ENCODE measurements around the gene C6orf132. TPM values are rescaled to one million over a fixed set of nuclear protein-coding genes. Genes with fewer than 3 reads are reported as not detected.

C6orf132 gene
- total RNA-seq, 1 donor from 2014 or later = not detected

- DNase-seq (ENCODE audit: low read depth, low spot score) = no peak
Measured at GRCh38 chr6:42135722-42136121, 6.7 kb downstream of the C6orf132 start.

GRCh38 chr6:42135161-42135560, 7.3 kb downstream of the C6orf132 start:
- no peak for DNase-seq (ENCODE audit: low read depth, low spot score)

DNA sequence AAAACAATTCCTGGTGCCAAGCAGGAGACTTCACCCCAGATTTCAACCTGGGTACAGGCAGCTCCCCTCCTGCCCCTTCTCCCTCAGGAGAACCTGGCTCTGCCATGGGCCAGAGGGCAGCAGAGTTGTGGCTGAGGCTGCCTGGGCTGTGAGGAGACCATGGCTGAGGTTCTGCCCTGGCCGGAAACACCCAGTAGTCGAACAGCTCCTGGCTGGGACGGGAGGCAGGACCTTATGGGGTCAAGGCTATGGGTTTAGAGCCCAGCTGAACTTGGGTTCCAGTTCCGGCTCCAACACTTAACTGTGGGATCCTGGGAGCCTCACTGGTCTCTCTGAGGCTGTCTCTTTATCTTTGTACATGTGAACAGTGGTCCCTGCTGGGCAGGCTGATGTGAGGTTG, 8.5 kb downstream of the C6orf132 start:
- no peak for DNase-seq (ENCODE audit: low read depth, low spot score)

DNA sequence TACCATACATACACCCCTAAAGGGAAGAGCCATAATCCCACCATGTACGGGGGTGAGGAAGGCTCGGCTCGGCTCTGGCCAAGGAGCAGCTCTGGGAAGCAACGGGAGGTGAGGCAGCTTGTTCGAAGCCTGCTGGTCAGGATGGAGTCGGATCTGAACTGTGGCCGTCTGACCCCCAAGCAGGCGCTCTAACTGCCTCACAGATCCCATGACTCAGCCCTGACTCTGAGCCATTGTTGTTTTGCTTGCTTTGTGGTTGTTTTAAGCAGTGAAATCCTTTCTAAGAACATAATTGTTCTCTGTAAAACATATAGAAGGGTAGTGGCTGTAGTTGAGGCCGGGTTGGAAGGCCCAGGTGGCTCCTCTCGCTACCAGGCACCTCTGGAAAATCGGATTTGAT, 10.9 kb downstream of the C6orf132 start:
- DNase-seq (ENCODE audit: low read depth, low spot score) = peak; percentile 19

DNA sequence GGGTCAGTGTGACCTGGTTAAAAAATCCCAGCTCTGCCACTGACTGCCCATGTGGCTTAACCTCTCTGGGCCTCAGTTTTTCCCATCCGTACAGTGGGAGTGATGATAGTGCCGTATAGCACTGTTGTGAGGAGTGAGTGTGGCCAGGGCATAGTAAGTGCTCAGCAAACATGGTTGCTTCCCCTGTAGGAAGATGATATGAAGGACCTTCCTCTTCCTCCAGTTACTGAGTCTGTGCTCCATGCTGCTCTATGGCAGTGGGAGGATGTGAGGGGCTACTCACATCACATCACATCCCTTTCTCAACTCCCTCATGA, 13.1 kb downstream of the C6orf132 start:
- no peak for DNase-seq (ENCODE audit: low read depth, low spot score)

- no peak for DNase-seq (ENCODE audit: low read depth, low spot score)
Measured at GRCh38 chr6:42128460-42129359, 13.7 kb downstream of the C6orf132 start.

- no peak for DNase-seq (ENCODE audit: low read depth, low spot score)
Measured at GRCh38 chr6:42125663-42126062, 16.8 kb downstream of the C6orf132 start.

GRCh38 chr6:42125231-42125630, 17.2 kb downstream of the C6orf132 start:
- DNase-seq (ENCODE audit: low read depth, low spot score) = no peak

GRCh38 chr6:42124223-42124836, 18.1 kb downstream of the C6orf132 start:
- DNase-seq (ENCODE audit: low read depth, low spot score) = no peak

DNA sequence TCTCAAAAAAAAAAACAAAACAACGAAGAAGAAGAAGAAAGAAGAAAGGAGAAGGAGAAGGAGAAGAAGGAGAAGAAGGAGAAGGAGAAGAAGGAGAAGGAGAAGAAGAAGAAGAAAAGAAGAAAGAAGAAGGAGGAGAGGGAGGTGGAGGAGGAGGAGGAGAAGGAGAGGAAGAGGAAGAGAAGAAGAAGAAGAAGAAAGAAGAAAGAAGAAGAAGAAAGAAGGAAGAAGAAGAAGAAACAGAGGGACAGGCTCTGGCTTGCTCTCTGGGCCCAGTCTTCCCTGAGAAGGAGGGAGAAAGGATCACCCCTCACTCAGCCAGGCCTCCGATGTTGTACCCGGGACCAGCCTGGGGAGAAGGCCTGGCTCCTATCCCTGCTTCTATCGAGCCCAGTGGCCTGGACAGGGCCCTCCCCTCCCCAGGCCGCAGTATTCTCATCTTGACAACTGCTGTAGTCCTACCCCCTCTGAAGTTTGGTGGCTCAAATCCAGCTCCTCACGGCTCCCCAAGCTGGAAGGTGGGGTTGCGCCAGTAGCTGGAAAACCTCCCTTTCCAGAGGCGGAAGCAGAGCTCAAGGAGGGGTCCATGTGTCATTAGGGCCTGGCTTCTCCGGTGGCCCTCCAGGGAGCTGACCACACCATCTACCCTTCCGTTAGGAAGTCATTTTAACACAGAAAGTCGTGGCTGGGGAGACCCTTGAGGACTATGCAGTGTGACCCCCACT, 18.9 kb downstream of the C6orf132 start:
- no peak for DNase-seq (ENCODE audit: low read depth, low spot score)

DNA sequence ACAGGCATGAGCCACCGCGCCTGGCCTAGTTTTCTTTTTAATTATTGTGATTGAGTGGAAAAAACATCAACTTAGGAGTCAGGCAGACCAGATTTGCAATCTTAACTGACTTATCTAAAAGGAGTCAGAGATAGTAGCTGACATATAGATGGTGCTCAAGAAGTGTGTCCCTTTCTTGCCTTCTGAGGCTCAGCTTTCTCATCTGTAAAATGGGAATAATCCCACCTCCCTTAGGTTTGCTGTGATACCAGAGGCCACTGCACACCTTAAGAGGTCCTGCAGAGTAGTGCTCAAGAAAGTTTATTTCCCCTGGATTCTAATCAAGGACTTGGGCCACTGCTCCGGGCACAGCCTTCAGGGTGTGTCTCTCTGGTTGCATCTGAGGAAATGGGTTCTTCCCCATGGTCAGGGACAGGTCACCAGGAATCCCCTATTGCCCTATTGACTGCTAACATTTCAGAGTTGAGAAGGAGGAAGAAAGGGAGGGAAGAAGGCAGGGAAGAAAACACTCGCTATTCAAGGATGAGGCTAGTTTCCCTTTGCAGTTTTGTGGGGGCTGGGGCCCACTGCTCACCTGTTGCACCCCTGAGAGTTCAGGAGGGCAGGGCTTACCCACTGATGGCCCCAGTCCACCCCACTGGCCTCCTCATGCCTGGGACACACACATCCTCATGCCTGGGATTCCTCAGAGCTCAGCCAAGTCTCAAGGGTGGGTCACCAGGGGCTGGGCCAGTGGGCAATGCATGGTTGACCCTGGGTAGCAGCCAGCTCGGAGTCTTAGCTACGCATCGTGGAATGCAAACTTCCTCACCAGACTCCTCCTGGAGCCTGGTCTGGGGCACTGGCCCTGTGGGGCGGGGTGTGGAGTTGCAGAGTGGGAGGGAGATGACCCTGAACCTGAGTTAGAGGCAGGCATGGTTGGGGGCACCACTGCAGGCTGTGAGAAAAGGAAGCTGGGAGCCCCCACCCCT, 21.2 kb downstream of the C6orf132 start:
- DNase-seq (ENCODE audit: low read depth, low spot score) = no peak

GRCh38 chr6:42118162-42119001, 24.0 kb downstream of the C6orf132 start:
- DNase-seq (ENCODE audit: low read depth, low spot score) = no peak

GRCh38 chr6:42117843-42118161, 24.6 kb downstream of the C6orf132 start:
- no peak for DNase-seq (ENCODE audit: low read depth, low spot score)

DNA sequence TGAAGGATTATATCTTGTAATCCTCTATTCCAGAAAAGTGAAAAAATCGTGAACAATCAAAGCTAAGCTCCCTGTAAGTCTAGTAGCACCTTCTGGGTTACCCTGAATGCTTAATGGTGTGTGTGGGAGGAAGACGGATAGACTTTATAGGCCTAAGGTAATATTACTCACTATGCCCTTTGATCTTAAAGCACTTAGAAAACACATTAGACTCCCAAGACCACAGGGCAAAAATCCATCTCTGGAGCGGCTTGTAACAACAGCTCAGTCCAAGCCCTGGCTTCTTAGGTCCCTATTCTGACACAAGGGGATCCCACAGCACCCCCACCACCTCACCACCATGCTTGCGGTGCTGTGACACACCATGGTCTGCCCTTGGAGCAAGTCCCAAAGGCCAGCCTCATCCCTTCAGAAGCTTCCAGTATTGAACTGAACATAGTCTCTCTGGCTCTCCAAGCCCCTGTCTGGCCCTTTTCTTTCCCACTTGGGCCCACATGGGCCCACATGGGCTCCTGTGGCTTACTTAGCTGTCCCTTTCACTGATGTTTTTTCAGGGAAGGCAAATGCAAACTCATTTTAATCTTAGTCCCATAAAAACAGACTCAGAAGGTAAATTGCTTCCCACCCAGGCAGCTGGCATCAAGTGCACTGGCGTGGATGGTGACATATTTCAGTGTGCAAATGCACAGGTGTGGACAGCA, 28.3 kb downstream of the C6orf132 start:
- no peak for DNase-seq (ENCODE audit: low read depth, low spot score)

GRCh38 chr6:42112351-42112750, 30.1 kb downstream of the C6orf132 start:
- no peak for DNase-seq (ENCODE audit: low read depth, low spot score)

- no peak for DNase-seq (ENCODE audit: low read depth, low spot score)
Measured at GRCh38 chr6:42110683-42111082, 31.7 kb downstream of the C6orf132 start.

GRCh38 chr6:42108071-42108470, 34.3 kb downstream of the C6orf132 start:
- no peak for DNase-seq (ENCODE audit: low read depth, low spot score)

- no peak for DNase-seq (ENCODE audit: low read depth, low spot score)
Measured at GRCh38 chr6:42106112-42107023, 36.1 kb downstream of the C6orf132 start.

GRCh38 chr6:42105709-42106108, 36.7 kb downstream of the C6orf132 start:
- no peak for DNase-seq (ENCODE audit: low read depth, low spot score)
